Suprapubic skin (tissue), 4 donors: ENCODE data around the gene STEAP1B. TPM values are rescaled to one million over a fixed set of nuclear protein-coding genes. Genes with fewer than 3 reads are reported as not detected.
"Not testable (repeated sequence)": the region's sequence is repeated elsewhere in the genome, so short reads cannot be mapped to it uniquely, and the experiment has no call there.

ENCODE experiments used
- DNase-seq, 2 donors: peaks; one replicate each; pipeline ENCODE4 v3.0.0-alpha.2; 2019; ENCODE audit warnings: low spot score in 2 of 2
- H3K27ac ChIP-seq: fragments of 200-600 bp; sonication (generic); one replicate; pipeline ENCODE4 v1.5.1; 2019
- H3K27me3 ChIP-seq: fragments of 200-600 bp; sonication (generic); one replicate; pipeline ENCODE4 v1.5.1; 2019
- H3K36me3 ChIP-seq: fragments of 200-600 bp; sonication (generic); one replicate; pipeline ENCODE4 v1.5.1; 2019
- H3K4me1 ChIP-seq: fragments of 200-600 bp; sonication (generic); one replicate; pipeline ENCODE4 v1.5.1; 2019
- H3K4me3 ChIP-seq: fragments of 200-600 bp; sonication (generic); one replicate; pipeline ENCODE4 v1.5.1; 2019; ENCODE audit warnings: mild to moderate bottlenecking
- H3K9me3 ChIP-seq: fragments of 200-600 bp; sonication (generic); one replicate; pipeline ENCODE4 v1.5.1; 2019
- EP300 ChIP-seq: sonication (generic); formaldehyde crosslinking; IDR thresholded peaks from one replicate; pipeline ENCODE4 v1.6.1; 2017; ENCODE audit warnings: antibody characterized with exemption
- POLR2A ChIP-seq, 2 donors: fragments of 450-650 bp; IDR thresholded peaks; one replicate each; pipeline ENCODE4 v1.6.1; 2017; ENCODE audit warnings: antibody characterized with exemption in 2 of 2, mild to moderate bottlenecking in 2 of 2, moderate library complexity in 2 of 2
- POLR2AphosphoS5 ChIP-seq, 3 donors: sonication (generic); formaldehyde crosslinking; IDR thresholded peaks; one replicate each; pipeline ENCODE4 v1.6.1; 2017; ENCODE audit warnings: antibody characterized with exemption in 3 of 3
- WGBS: methylation state at CpG from one replicate; pipeline ENCODE4 v1.1.5; 2018; 5-methylcytosine and 5-hydroxymethylcytosine counted together
- total RNA-seq, 4 donors: library from RNA; depleted of rRNA; stranded (reverse); fragments of >200 nt; gene quantifications; one replicate each; pipeline ENCODE4 v1.1.0, GENCODE V29; 2016
- TF ChIP-seq, protein P1 (sequence below), 2 donors: fragments of 200-600 bp in 1 of 2; fragments of 450-650 bp in 1 of 2; sonication (generic) in 1 of 2; IDR thresholded peaks; one replicate each; pipeline ENCODE4 v1.5.1; 2016 to 2019; ENCODE audit warnings: antibody characterized with exemption in 2 of 2, mild to moderate bottlenecking in 1 of 2, moderate library complexity in 1 of 2

The STEAP1B gene
- total RNA-seq, 4 donors from 2014 or later, result 0.64 TPM; not detected in 3

DNA sequence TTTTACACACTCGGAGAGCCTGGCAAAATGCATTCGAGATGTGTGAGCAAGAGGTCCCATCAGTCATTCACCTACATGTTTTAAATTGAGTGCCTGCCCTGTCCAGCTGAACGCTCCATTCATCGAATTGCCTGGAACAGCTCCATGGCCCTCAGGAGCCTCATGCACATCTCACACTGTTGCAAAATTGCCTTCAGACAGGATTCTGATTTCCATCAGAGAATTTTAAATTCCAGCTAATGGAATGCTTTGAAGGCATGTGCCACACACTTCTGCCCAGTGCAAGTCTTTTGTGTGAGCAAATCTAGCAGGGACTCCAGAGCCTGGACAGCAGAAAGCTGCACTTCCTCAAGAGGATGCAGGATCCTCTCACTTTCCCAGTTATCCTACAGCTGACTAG lies 17.0 kb upstream of the STEAP1B start:
- not testable (repeated sequence) for H3K4me1 ChIP-seq, H3K27ac ChIP-seq, H3K4me3 ChIP-seq, H3K36me3 ChIP-seq, DNase-seq, H3K27me3 ChIP-seq, H3K9me3 ChIP-seq
- WGBS, result 83% methylated on average over 4 of the region's 4 CpGs

GRCh38 chr7:22514963-22515362 lies 15.0 kb upstream of the STEAP1B start:
- not testable (repeated sequence) for H3K27ac ChIP-seq, H3K9me3 ChIP-seq, H3K4me3 ChIP-seq, H3K27me3 ChIP-seq, H3K4me1 ChIP-seq, H3K36me3 ChIP-seq, DNase-seq
- WGBS, result 79% methylated on average over 1 of the region's 1 CpG

DNA sequence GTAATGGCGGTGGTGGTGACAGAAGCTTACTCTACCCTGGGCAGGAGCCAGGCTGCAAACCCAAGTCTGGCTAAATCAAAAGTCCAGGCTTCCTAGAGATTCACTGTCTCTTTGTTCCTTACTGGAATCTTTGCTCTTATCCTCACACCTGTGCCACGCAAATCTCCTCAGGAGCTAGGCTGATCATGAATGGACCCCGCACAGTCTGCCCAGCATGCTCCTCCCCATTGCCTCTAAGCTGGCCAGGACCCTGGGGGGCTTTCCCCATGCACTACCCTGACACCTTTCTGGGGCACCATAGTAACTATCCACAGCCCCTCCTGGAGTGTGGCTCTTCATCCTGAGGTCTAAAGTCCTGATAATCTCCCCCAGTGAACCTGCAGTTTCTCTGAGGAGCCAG lies 7.3 kb upstream of the STEAP1B start:
- not testable (repeated sequence) for H3K27me3 ChIP-seq, DNase-seq, H3K4me1 ChIP-seq, H3K4me3 ChIP-seq, H3K27ac ChIP-seq, H3K9me3 ChIP-seq, H3K36me3 ChIP-seq
- WGBS, result 95% methylated on average over 2 of the region's 3 CpGs

DNA sequence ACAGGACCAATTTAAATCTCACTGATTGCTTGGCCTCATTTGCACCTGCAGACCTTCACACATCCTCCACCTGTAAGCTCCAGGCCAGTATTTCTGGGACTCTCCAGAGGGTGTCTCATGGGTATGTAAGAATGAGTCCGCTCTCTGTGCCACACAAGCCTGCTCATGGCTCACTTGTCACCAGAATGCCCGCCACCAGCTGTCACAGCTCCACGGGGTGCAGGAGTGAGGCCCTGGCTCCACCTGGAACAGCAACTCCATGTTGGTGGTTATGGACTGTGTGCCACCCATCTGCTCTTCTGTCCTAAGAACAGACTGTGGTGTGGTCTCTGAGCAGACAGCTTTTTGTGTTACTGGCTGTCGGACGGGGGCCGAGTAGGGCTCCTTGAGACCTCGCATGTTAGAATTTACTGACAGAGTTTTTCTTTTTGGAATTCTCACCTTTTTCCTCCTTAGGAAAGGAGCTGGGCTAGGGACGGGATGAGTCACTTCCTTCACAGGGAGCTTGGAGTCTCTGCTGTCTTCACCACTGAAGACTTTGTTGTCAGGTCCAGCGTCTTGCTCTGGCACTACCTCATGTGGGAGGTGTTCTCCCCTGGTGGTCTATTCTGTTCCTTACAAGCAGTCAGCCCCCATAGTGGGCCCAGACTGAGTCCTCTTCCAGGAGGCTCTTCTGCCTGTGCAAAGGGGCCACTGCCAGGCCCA lies 6.5 kb upstream of the STEAP1B start:
- H3K9me3 ChIP-seq, H3K4me1 ChIP-seq, H3K4me3 ChIP-seq, DNase-seq, H3K27me3 ChIP-seq, H3K36me3 ChIP-seq, H3K27ac ChIP-seq: not testable (repeated sequence)
- WGBS, result 71% methylated on average over 4 of the region's 9 CpGs

DNA sequence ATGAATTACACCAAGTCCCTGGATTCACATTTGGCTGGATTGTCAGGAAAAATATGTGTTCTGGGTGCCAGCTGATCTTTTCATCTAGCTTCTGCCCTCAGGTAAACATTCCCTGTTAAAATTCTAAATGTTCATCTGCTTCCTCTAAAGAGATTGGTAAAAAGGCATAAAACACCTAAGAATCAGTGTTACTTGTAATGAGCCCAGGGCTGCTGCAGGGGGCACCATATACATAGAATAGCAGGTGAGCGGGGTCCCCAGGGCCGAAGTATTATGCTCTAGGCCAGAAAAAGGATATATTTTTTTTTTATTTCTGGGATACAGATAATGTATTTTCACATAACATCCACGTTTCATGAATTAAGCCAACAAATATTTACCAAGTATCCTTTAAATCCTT lies 4.5 kb upstream of the STEAP1B start:
- H3K36me3 ChIP-seq, H3K27ac ChIP-seq, H3K27me3 ChIP-seq, DNase-seq, H3K9me3 ChIP-seq, H3K4me1 ChIP-seq, H3K4me3 ChIP-seq: not testable (repeated sequence)
- WGBS, result 55% methylated on average over 3 of the region's 3 CpGs

DNA sequence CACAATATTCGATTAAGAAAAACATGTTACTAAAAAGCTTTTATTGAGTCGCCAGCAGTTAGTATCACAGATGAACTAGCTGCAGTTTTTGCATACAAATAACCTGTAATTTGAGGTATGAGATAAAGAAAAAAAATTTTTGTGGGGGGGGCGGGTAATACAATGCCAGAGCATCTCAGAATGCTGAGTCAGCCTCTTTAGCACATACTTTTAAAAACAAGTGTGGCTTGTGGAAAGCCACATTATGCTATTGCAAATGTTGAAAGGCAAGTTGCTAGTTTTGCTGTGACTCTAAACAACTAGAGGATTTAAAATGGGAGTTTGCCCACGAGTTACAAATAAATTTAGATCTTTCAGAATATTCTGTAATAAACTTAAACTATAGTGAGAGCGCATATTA lies 2.1 kb upstream of the STEAP1B start:
- H3K27me3 ChIP-seq, DNase-seq, H3K9me3 ChIP-seq, H3K36me3 ChIP-seq, H3K27ac ChIP-seq, H3K4me1 ChIP-seq, H3K4me3 ChIP-seq: not testable (repeated sequence)
- WGBS, result 61% methylated on average over 5 of the region's 5 CpGs

DNA sequence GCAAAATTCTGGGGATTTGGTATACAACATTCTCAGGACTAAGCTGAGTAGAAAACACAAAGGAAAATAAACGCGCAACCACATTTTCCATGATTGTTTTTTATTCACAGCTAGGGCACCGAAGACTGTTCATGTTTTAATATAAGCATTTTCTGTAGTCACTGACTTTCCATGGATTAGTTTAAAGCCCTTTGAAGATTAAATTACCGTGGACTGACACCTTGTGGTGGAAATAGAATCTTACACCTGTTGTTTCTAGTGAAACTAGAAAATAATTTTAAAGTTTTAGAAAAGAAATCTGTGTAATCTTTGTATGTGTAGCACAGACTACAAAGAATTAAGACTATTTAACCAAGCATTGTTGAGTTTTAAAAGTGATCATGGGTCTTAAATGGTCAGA lies 1.3 kb upstream of the STEAP1B start:
- not testable (repeated sequence) for DNase-seq, H3K36me3 ChIP-seq, H3K9me3 ChIP-seq, H3K4me3 ChIP-seq, H3K4me1 ChIP-seq, H3K27ac ChIP-seq, H3K27me3 ChIP-seq
- WGBS, result 23% methylated on average over 4 of the region's 4 CpGs

GRCh38 chr7:22499044-22499443 lies 944 bp downstream of the STEAP1B start:
- DNase-seq, result no peak
- H3K36me3 ChIP-seq, result no peaks in the 10 kb centered on the region
- H3K27ac ChIP-seq, result no peak overlapping the region
- H3K9me3 ChIP-seq, result no peaks in the 10 kb centered on the region
- no peaks in the 10 kb centered on the region for H3K27me3 ChIP-seq
- WGBS, result 87% methylated on average over 5 of the region's 5 CpGs
- peaks cover 7% of the 10 kb centered on the region for H3K4me1 ChIP-seq
- H3K4me3 ChIP-seq, result no peak overlapping the region
- TF ChIP-seq POLR2AphosphoS5 (IDR thresholded peaks at IDR 0.05) (no peak), EP300 (no peak), POLR2A (IDR thresholded peaks at IDR 0.05) (no peak)
- TF ChIP-seq, protein P1, sequence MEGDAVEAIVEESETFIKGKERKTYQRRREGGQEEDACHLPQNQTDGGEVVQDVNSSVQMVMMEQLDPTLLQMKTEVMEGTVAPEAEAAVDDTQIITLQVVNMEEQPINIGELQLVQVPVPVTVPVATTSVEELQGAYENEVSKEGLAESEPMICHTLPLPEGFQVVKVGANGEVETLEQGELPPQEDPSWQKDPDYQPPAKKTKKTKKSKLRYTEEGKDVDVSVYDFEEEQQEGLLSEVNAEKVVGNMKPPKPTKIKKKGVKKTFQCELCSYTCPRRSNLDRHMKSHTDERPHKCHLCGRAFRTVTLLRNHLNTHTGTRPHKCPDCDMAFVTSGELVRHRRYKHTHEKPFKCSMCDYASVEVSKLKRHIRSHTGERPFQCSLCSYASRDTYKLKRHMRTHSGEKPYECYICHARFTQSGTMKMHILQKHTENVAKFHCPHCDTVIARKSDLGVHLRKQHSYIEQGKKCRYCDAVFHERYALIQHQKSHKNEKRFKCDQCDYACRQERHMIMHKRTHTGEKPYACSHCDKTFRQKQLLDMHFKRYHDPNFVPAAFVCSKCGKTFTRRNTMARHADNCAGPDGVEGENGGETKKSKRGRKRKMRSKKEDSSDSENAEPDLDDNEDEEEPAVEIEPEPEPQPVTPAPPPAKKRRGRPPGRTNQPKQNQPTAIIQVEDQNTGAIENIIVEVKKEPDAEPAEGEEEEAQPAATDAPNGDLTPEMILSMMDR (IDR thresholded peaks at IDR 0.05), result no peak

- WGBS, result 66% methylated on average over 2 of the region's 2 CpGs
- not testable (repeated sequence) for H3K36me3 ChIP-seq, H3K27me3 ChIP-seq, H3K4me1 ChIP-seq, H3K9me3 ChIP-seq, H3K27ac ChIP-seq, H3K4me3 ChIP-seq, DNase-seq
These were observed 3.1 kb downstream of the STEAP1B start for GRCh38 chr7:22496912-22497311.

- H3K9me3 ChIP-seq, DNase-seq, H3K27me3 ChIP-seq, H3K4me1 ChIP-seq, H3K27ac ChIP-seq, H3K36me3 ChIP-seq, H3K4me3 ChIP-seq: not testable (repeated sequence)
- 91% methylated on average over 6 of the region's 6 CpGs for WGBS
These were observed 3.6 kb downstream of the STEAP1B start for GRCh38 chr7:22496296-22496888.

GRCh38 chr7:22493160-22493925 lies 6.6 kb downstream of the STEAP1B start:
- H3K27ac ChIP-seq, DNase-seq, H3K4me1 ChIP-seq, H3K27me3 ChIP-seq, H3K4me3 ChIP-seq, H3K36me3 ChIP-seq, H3K9me3 ChIP-seq: not testable (repeated sequence)
- WGBS, result 83% methylated on average over 4 of the region's 4 CpGs
